ENCODE results near the gene IFT20. TPM values are rescaled to one million over a fixed set of nuclear protein-coding genes. Genes with fewer than 3 reads are reported as not detected.

The IFT20 gene
- total RNA-seq, 1 experiment from 2014 or later, result 21.0 TPM

DNA sequence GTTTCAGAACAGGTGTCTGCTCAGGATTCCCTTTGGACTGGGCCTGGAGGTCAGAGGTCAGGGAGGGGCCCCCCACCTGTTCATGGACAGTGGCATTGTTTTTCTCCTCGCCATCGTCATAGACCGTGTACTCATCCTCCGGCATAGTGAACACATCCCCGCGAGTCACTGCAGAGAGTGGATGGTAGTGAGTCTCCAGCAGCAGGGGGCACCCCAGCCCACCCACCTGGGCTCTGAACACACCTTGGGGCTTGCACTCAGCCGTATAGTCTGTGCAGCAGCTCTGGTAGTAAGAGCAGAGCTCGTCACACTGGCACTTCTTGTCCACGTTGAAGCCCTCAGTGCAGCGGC, 34.4 kb upstream of the IFT20 start:
- no CpG with 5 or more reads among the region's 10 CpGs for WGBS (ENCODE audit: extremely low coverage, insufficient read length, low lambda C conversion rate)

More for the DNA sequence above, 34.4 kb upstream of the IFT20 start:
- no peaks in the 10 kb centered on the region for H3K79me1 ChIP-seq (ENCODE audit: insufficient read depth, low read depth, low read length, poor library complexity, severe bottlenecking)
- H3K4me2 ChIP-seq (ENCODE audit: insufficient read depth, insufficient read length, low read length), result no peak overlapping the region
- H2BK120ac ChIP-seq (ENCODE audit: low read depth, low read length, poor library complexity, severe bottlenecking), result no peak overlapping the region
- TF ChIP-seq, protein P1, sequence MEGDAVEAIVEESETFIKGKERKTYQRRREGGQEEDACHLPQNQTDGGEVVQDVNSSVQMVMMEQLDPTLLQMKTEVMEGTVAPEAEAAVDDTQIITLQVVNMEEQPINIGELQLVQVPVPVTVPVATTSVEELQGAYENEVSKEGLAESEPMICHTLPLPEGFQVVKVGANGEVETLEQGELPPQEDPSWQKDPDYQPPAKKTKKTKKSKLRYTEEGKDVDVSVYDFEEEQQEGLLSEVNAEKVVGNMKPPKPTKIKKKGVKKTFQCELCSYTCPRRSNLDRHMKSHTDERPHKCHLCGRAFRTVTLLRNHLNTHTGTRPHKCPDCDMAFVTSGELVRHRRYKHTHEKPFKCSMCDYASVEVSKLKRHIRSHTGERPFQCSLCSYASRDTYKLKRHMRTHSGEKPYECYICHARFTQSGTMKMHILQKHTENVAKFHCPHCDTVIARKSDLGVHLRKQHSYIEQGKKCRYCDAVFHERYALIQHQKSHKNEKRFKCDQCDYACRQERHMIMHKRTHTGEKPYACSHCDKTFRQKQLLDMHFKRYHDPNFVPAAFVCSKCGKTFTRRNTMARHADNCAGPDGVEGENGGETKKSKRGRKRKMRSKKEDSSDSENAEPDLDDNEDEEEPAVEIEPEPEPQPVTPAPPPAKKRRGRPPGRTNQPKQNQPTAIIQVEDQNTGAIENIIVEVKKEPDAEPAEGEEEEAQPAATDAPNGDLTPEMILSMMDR (conservative IDR thresholded peaks at IDR 0.05), result no peak
- DNase-seq, result peak; percentile 53
- no peak overlapping the region for H2BK5ac ChIP-seq (ENCODE audit: insufficient read length, low read length)
- H4K8ac ChIP-seq (replicated peaks; ENCODE audit: insufficient read length, low read depth, low read length), result no peak overlapping the region
- H3K9ac ChIP-seq (ENCODE audit: extremely low read depth, insufficient read length, low read length), result no peak overlapping the region
- H4K91ac ChIP-seq (ENCODE audit: insufficient read length, low read depth, low read length), result no peak overlapping the region
- H3K23ac ChIP-seq (ENCODE audit: insufficient read length, low read depth, low read length), result no peak overlapping the region
- H3K27me3 ChIP-seq (ENCODE audit: insufficient read depth, low read length), result peaks cover 12% of the 10 kb centered on the region; the same call in 1 of the 2 replicates
- no peak overlapping the region for H2BK20ac ChIP-seq (ENCODE audit: low read depth, low read length, poor library complexity, severe bottlenecking)
- H2AK5ac ChIP-seq (ENCODE audit: insufficient read length, low read length), result no peak overlapping the region
- Mint-ChIP-seq H3K4me1 (peaks cover 14 to 21% of the 10 kb centered on the region in 2 experiments), H3K36me3 (ENCODE audit: insufficient read depth in 1 of 3, low read depth in 3 of 3) (peaks cover 0 to 6% (median 2%) of the 10 kb centered on the region in 3 experiments; a peak in 3 of 7 replicates), H3K27me3 (ENCODE audit: low read depth) (peaks cover 27% of the 10 kb centered on the region), H3K27ac (no peak overlapping the region), H3K4me3 (no peak overlapping the region), H3K9me3 (no peaks in the 10 kb centered on the region; a peak in 2 of 5 replicates)
- peaks cover 10% of the 10 kb centered on the region for H3K23me2 ChIP-seq (ENCODE audit: insufficient read length, low read depth, low read length, poor library complexity, severe bottlenecking)
- H4K20me1 ChIP-seq (ENCODE audit: control insufficient read depth, insufficient read depth, insufficient read length), result peaks cover 2% of the 10 kb centered on the region
- no peak overlapping the region for H2BK12ac ChIP-seq (ENCODE audit: insufficient read length, low read depth, low read length)
- H3K9me3 ChIP-seq (ENCODE audit: control insufficient read depth, low read depth, low read length), result no peaks in the 10 kb centered on the region
- no peaks in the 10 kb centered on the region for H3K79me2 ChIP-seq (ENCODE audit: insufficient read depth, low read length)
- no peak overlapping the region for H3K56ac ChIP-seq (ENCODE audit: insufficient read length, low read depth, low read length)
- no peak overlapping the region for H4K5ac ChIP-seq (ENCODE audit: insufficient read length, low read depth, low read length)
- no peak overlapping the region for H3K27ac ChIP-seq (ENCODE audit: insufficient read length, low read depth, low read length)
- no peak overlapping the region for H3K18ac ChIP-seq (ENCODE audit: insufficient read length, low read depth, low read length)
- no peak overlapping the region for H2BK15ac ChIP-seq (ENCODE audit: low read depth, low read length)
- no peak overlapping the region for H2AFZ ChIP-seq (ENCODE audit: low read length)
- no peak overlapping the region for H3K14ac ChIP-seq (ENCODE audit: insufficient read depth, low read length)
- H3K4me1 ChIP-seq (ENCODE audit: insufficient read depth, low read length), result peaks cover 2% of the 10 kb centered on the region; the same call in 1 of the 2 replicates
- no peak overlapping the region for H3T11ph ChIP-seq (ENCODE audit: low read length)
- H3K4ac ChIP-seq (ENCODE audit: low read depth, low read length), result no peak overlapping the region
